Hematopoietic multipotent progenitor cell treated with erythropoietin and hydrocortisone succinate and interleukin-3 and kit ligand, for 17 days (in vitro differentiated cells): ENCODE results near the gene GGA3.
"Not testable (repeated sequence)": the region's sequence is repeated elsewhere in the genome, so short reads cannot be mapped to it uniquely, and the experiment has no call there.

ENCODE experiments used
- DNase-seq: peaks from one replicate; pipeline ENCODE4 v3.0.0-alpha.2; 2015; ENCODE audit warnings: low spot score

Gene GGA3

GRCh38 chr17:75271955-75272847 lies 10.8 kb upstream of the GGA3 start:
- DNase-seq: no peak

GRCh38 chr17:75271233-75271954 lies 10.0 kb upstream of the GGA3 start:
- DNase-seq: peak; percentile 82

DNA sequence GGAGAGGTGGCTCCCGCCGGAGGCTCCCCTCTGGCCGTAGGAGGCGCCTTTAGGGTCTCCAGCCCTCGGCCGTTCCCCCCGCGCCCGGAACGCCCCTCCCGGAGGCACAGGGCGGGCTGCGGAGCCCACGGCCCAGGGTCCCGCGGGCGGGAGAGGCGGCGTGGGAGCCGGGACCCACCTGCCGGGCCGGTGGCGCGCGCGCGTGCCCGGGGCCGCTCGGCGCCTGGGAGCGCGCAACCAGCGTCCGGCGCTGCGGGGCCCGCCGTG lies 9.5 kb upstream of the GGA3 start, which contains the start of gene MIF4GD:
MIF4GD (minus strand) TSS at position 266 of the 267 bp plus-strand sequence. CDS start 1,036 bp downstream, outside the sequence.
- DNase-seq: no peak

DNA sequence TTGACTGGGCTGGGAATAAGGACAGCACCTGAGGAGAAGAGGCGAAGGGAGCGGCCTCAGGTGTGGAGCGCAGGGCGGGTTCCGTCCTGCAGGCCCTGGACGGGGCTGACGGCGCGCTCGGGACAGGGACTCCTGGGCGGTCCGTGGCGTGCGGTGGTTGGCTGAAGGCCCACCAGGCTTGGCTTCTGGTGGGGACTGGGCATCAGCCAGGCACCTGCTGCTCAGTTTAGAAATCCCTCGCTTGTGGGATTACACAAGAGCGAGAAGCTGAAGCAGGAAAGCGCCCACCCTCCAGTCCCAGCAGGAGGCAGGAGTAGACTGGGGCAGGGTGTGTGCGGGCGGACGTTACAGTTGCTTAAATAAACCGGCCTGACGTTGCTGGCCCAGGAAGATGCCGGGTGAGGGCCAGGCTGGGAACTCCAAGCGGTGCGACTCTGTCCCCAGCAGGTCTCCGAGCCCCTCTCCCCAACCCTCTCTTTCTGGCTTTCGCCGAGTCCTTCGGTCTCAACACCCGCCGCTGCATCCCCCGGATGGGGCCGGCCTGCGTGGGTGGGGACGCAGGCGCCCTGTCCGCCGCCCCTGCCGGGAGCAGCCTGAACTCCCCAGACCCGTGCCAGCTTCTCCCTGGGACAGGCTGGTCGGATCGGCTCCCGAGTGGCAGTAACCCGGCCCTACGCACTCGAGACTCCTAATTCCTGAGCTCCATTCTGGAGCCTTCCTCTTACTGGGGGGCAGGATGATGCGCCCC lies 9.0 kb upstream of the GGA3 start:
- DNase-seq: peak; percentile 26

- DNase-seq: no peak
Measured at GRCh38 chr17:75269844-75270217, 8.4 kb upstream of the GGA3 start.

DNA sequence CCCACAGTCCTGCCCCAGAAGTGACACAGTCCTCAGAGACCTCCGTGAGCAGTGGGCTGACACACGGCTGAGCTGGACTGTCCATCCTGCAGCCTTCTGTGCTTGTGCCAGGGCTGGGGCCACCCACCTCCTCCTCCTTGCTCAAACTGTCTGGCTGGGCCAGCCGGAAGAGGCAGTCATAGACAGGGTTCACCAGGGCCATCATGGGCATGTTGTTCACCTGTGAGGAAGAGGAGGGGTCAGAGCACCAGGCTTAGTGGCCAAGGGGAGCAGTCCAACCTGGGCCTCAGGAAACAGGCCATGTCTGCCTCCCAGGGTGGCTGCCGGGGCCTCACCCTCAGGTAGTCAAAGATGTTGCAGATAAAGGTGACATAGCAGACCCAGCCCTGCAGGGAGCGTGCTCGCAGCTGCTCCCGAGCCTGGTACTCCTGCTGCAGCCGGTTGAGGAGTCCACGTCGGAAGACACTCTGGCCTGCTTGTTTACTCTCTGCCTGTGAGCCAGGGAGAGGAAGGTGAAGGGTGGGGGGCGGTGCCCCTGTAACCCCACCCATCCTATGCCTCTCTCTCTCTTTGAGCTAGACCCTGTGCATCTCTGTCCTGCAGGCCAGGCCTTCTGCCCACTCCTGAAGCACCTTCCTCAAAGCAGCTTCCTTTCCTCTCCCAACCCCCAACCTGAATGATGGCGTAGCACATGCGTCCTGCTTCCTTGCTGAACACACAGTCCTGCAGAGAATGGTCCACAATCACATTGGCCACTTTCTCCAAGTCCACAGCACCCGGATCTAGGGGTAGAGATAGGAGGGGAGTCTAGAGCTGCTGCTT lies 6.2 kb upstream of the GGA3 start:
- no peak for DNase-seq

DNA sequence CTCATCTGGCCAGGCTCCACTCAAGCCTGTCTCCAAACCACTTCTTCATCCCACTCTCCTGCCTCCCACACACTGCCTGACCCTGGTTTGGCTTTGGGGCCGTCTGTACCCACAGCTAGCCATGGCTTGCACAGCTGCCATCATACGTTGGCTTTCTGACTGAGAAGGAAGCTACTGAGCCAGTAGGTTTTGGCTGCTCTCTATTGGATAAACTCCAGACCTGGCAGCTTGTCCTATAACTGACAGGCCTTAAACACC lies 5.7 kb upstream of the GGA3 start:
- DNase-seq: no peak

- DNase-seq: no peak
Measured at GRCh38 chr17:75266316-75267152, 5.1 kb upstream of the GGA3 start.

- no peak for DNase-seq
Measured at GRCh38 chr17:75265614-75266315, 4.4 kb upstream of the GGA3 start.

GRCh38 chr17:75263055-75263454 lies 1.6 kb upstream of the GGA3 start:
- DNase-seq: no peak

DNA sequence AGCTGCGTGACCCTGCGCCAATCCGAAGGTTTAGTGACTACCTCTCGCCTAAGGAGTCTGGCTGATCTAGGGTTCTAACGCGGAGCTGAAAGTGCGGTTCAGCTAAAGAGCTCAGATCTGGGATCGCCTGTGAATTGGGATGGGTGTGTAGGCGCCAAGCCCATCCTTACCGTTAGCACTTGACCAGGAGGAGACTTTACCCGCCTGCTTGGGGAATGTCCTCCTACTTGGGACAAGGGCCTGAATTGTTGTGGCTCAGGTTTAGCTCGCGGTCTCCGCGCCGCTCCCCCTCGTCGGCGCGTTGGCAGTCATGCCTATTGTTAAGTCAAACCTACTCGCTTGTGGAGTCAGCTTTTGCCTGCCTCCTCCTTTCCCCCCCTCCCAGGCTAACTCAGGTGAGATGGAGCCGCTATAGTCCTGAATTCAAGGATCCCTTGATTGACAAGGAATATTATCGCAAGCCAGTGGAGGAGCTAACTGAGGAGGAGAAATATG lies 753 bp upstream of the GGA3 start:
- no peak for DNase-seq

GRCh38 chr17:75260641-75261335 lies 618 bp downstream of the GGA3 start:
- DNase-seq: no peak

DNA sequence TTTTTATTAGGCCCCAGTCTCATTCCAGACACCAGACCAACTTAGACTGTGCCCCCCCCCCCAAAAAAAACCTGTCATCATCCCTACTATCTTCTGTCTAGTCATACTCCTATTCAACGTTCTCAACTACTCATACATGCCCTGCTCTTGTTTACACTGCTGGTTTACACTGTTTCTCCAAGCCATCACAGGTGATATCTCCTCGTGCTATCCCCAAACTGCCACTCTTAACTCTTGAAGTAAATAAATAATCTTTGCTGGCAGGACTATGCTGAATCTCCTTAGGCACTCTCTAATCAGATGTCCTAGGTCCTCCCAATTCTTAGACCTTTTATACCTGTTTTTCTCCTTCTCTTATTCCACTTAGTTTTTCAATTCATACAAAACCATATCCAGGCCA lies 4.2 kb downstream of the GGA3 start:
- not testable (repeated sequence) for DNase-seq

DNA sequence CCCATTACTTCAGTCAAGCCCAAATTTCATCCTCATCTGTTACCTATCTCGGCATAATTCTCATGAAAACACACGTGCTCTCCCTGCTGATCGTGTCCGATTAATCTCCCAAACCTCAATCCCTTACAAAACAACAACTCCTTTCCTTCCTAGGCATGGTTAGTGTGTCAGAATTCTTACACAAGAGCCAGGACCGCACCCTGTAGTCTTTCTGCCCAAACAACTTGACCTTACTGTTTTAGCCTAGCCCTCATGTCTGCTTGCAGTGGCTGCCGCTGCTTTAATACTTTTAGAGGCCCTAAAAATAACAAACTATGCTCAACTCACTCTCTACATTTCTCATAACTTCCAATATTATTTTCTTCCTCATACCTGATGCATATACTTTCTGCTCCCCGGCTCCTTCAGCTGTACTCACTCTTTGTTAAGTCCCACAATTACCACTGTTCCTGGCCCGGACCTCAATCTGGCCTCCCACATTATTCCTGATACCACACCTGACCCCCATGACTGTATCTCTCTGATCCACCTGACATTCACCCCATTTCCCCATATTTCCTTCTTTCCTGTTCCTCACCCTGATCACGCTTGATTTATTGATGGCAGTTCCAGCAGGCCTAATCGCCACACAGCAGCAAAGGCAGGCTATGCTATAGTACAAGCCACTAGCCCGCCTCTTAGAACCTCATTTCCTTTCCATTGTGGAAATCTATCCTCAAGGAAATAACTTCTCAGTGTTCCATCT lies 5.3 kb downstream of the GGA3 start:
- DNase-seq: not testable (repeated sequence)

DNA sequence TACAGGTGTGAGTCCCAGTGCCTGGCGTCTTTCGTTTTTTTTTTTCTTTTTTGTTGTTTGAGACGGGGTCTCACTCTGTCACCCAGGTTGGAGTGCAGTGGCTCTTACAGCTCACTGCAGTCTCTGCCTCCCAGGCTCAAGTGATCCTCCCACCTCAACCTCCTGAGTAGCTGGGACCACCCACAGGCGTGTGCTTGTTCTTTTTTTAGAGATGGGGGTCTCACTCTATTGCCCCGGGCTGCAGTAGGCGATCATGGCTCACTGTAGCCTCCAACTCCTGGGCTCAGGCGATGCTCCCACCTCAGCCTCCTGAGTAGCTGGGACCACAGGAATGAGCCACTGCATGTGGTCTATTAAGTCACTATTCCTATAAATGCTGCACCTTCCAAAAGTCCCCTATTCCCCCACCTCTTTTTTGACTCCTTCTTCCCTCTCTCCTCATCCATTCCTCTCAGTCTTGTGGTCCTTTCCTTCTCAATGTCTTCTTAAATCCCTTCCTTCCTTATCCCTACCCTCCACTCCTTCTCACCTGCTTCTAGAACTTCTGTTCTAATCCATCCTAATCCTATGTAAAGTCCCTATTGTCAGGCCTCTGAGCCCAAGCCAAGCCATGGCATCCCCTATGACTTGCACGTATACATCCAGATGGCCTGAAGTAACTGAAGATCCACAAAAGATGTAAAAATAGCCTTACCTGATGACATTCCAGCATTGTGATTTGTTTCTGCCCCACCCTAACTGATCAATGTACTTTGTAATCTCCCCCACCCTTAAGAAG lies 9.2 kb downstream of the GGA3 start:
- no peak for DNase-seq

GRCh38 chr17:75250009-75250471 lies 11.4 kb downstream of the GGA3 start:
- no peak for DNase-seq

- no peak for DNase-seq
Measured at GRCh38 chr17:75249564-75249963, 11.8 kb downstream of the GGA3 start.

DNA sequence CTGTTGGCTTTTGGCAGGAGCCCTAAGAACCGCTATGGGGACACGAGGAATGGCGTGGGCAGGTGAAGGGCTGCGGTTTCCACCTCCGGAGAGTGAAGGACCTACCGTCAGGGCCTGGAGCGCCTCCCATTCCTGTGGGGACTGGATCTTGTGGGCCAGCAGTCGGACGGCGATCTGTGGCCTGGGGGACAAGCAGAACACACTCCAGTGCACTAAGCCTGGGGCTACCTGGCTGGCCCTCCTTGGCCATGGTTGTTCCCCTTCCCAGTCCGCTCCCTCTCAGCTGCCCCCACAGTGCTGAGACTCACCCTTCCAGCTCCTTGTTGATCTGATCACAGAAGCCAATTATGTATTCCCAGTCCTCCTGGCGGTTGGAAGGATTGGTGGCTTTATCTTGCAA lies 15.0 kb downstream of the GGA3 start:
- no peak for DNase-seq
